IPS DF 4.7 (cell line): Measurements from ENCODE around the gene SGTA.

Experiments
- DNase-seq: peaks from one replicate; pipeline ENCODE4 v3.0.0-alpha.2; 2013; ENCODE audit warnings: low spot score; ENCODE audit errors: extremely low read depth

Gene SGTA

DNA sequence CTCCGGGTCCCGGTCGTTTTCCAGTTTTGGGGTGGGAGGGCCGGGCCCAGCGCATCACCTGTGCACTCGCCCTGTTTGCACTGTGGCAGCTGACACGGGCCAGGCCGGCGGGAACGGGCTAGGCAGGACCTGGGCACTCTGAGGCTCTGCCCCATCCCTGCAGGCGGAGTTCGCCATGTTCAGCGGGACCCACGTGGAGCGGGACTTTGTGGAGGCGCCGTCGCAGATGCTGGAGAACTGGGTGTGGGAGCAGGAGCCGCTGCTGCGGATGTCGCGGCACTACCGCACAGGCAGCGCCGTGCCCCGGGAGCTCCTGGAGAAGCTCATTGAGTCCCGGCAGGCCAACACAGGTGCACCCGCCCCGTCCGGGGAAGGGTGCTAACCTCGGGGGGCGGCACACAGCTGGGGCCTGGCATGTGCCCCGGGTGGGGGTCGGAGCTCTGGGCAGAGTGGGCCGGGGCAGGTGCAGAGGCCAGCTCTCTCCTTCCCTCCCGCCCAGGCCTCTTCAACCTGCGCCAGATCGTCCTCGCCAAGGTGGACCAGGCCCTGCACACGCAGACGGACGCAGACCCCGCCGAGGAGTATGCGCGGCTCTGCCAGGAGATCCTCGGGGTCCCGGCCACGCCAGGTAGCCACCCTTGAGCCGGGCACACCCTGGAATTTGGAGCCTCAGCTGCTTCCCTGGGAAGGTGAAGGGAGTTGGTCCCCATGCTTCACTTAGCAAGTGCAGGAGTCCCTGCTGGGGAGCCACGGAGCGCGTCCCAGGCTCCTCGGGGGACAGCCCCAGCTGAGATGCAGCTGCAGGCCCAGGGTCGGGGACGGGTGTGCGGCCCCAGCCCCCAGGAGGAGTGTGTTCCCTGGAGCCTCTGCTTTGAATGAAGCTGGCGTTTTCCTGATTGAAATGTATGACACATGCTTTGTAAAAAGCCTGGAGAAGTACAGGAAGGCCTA is 27.3 kb upstream of the SGTA start:
- no peak for DNase-seq

DNA sequence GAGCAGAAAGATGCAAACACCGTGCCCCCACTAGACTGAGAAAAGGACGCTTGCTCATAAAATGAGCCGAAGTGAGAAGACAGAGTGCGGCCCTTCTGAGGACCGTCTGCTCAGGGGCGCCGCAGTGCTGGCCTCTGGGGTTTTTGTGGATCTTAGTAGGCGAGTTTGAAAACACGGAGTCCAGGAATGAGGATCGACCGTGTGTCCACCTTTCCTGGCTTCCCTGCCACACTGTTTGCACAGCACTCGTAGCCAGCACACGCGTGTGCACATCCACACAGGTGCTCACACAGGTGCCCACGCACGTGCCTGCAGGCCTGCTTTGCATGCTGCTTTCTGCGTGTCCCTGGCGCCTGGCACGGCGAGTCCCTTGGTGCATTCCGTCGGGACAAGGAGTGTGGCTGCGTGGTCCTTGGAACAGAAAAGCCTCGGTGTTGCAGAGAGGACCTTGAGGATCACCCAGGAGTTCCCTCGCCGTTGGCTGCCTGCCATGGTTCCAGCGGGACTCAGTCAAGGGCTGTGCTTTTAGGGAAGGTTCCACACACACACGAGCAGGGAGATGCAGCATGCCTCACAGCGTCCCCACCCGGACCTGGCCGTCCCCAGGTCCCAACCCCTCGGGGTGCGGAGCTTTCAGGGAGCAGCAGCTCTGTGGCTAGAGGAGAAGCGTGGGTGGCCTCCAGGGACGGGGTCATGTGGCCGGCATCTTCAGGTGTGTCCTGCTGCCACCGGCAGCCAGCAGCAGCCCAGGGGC is 26.5 kb upstream of the SGTA start:
- no peak for DNase-seq

DNA sequence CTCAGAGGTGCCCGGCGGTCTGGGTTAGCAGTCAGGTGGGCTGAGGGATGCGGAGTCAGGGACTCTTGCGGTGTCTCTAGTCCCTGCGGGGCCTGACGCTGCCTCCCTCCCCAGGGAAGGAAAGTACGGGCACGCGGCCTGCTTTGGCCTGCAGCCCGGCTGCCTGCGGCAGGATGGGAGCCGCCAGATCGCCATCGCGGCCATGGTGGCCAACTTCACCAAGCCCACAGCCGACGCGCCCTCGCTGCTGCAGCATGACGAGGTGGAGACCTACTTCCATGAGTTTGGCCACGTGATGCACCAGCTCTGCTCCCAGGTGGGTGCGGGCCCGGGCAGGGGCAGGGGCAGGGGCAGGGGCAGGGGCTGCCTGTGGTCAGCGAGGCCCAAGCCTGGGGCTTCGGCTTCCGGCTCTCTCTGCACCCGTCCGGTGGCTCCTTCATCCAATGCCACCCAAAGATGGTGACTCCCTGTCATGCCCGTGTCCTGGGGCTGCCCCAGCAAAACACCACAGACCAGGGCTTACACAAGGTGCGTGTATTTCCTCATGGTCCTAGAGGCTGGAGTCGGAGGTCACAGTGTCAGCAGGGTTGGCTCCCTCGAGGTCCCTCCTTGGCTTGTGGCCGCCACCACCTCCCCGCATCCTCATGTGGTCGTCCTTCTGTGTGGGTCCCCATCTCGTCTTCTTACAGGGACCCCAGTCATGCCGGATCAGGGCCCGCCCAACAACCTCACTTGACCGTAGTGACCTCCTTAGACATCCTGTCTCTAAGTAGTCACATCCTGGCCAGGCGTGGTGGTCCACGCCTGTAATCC is 25.3 kb upstream of the SGTA start:
- DNase-seq = no peak

DNA sequence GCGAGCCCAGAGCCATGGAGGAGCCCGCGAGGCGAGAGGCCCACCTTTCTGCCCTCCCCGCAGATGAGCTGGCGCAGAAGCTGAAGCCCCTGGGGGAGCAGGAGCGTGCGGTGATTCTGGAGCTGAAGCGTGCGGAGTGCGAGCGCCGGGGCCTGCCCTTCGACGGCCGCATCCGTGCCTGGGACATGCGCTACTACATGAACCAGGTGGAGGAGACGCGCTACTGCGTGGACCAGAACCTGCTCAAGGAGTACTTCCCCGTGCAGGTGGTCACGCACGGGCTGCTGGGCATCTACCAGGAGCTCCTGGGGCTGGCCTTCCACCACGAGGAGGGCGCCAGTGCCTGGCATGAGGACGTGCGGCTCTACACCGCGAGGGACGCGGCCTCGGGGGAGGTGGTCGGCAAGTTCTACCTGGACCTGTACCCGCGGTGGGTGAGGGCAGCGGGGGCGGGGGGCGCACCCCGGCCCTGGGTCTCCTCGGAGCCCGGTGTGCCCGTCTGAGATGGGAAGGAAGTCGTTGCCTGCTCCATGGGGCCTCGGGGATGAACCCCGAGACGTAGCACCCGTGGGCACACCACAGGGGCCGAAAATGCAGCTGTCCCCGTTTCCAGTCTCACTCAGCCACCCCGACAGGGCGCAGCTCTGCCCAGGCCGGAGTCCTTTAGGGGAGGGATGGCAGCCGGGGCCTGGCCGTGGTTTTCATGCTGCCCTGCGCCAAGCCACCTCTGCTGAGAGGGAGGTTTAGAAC is 24.5 kb upstream of the SGTA start:
- no peak for DNase-seq

DNA sequence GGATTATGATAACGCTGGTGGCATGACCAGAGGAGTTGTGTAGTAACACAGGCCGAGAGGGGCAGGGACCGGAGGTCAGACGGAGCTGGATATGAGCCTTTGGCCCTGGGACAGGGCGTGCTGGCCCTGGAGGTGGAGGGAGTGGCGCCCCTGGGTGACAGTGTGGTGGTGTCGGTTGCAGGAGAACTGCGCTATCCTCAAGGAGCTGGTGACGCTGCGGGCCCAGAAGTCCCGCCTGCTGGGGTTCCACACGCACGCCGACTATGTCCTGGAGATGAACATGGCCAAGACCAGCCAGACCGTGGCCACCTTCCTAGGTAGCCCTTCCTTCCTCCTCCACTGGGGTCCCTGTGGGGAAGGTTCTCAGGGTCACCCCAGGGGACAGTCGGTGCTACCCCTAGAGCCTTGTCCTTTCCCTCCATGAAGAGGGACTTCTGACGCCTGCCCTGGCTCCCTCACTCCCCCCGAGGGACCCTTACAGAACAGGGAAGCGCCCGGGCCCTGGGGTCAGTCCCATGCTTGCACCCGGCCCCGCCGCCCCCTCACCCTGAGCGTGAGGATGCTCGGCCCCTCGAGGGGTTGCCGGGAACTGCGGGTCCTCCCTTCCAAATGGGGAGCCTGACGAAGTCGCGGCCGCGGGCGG is 23.8 kb upstream of the SGTA start:
- no peak for DNase-seq

DNA sequence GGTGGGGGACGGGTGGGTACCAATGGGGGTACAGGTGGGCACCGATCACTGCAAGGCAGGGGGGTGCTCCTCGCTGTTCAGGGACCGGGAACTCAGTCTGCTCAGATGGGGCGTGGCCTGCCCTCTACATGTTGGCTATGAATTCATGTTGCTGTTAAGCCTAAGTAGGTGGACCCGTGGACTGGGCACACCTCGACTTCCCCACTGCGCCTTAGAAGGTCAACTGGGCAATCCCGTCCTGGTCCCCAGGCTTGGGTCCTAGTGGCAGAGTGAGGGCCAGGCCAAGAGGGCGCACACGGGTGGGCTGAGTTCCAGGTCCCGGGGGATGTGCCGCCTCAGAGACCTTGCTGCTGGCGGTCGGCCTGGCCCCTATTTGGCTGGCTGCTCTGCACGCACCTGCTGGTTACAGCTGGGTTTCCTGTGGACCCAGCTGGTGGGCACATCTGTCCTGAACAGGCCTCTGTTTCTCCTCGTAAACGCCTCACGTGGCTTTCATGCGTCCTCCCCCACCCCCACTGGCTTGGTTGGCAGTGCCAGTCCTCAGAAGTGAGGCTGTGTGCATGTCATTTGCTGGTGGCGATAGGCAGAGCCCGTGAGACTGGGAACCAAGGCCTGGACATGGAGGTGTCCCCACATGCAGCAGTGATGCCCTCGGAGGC is 23.0 kb upstream of the SGTA start:
- DNase-seq = no peak

DNA sequence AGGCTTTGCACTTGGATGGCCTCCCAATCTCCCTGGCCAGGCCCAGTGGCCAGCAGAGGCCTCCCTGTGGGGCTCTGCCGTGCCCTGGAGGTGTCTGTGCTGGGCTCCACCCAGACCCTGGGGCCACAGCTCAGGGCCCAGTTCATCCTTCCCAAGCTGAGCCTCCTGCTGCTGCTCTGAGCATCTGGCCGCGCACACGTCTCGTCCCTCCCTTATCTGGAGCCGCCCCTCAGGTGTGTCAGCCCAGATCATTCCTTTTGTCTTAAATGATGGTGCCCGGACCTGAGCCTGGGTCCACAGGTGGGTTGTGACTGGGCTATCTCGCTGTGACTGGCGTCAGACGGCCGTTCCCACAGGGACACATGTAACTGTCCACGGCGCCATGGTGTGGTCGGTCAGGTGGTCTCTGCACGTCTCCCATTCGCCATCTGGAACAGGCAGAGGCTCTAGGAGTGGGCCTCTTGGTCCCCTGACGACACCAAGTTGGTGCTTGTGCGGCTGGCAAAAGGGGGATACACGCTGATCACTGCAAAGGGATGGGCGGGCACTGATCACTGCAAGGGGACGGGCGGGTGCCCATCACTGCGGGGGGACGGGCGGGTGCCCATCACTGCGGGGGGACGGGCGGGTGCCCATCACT is 22.3 kb upstream of the SGTA start:
- no peak for DNase-seq

DNA sequence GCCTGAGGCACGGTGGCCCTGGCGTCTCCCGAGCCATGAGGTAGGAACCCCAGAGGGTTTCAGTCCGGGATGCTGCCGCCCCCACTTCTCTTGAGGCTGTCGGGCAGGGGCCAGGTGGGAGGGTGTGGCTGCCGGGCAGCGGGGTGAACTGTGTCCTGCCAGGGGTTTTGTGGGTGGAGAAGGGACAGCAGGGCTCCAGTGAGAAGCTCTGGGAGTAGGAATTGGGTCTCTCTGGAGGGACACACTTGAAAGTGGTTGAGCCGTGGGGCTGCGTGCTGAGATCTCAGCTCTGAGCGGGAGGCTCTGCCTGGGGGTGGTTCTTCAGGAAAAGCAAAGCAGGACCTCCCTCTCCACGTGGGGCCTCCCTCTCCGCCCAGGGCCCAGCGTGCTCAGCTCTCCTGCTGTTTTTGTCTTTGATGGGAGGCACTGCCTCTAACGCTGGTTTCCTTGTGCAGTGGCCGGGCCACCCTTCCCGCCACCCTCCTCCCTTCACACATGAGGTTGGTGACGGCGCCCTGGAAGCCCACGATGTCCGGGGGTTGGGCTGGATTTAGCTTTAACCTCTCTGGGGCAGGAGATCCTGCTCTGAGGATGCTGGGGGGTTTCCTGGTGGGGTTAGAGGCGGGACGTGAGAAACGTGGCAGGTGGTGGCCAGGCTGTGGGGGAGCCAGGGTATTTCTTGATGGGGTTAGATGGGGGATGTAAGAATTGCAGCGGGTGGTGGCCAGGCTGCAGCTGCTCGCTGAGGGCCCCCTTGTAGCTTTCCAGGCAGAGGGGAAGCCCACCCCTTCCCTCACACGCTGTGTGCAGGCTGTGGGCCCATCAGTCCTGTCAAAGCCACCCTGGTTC is 21.3 kb upstream of the SGTA start:
- no peak for DNase-seq

DNA sequence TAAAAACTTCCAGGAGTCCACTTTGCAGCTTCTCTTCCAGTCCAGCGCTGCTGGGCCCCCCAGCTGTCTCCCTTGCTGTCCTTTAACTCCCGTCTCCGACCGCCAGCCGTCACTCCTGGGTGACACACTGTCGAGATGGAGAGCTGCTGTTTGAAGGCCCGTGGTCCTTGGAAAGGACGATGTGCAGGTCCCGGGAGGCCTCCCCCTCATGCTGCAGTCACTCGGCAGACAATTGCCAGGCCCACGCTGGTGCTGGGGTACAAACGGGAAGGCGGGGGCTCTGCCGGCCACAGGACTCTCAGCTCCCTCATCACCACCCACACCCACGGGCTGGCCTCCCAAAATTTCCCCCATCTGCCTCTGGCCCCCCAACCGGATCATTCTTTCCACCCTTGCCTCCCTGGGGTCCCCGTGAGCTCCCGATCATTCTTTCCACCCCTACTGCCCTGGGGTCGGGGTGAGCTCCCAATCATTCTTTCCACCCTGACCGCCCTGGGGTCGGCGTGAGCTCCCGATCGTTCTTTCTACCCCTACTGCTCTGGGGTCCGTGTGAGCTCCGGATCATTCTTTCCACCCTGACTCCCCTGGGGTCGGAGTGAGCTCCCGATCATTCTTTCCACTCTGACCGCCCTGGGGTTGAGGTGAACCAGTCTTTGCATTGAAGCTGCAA is 20.5 kb upstream of the SGTA start:
- DNase-seq = no peak

DNA sequence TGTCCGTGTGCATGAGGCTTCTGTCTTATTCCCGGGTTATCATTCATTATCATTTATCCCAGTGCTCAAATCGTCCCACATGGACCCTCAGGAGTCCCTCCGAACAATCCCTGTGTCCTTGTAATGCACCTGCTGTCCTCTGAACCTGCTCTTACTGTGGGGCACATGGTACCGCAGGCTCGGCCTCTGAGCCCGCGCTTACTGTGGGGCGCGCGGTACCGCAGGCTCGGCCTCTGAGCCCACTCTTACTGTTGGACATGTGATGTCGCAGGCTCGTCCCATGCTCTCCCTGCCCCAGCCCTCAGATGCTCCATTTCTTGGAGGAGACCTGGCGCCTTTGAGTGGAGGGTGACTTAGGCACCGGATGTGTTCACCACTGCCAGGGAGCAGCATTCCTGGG is 19.8 kb upstream of the SGTA start:
- DNase-seq = no peak

DNA sequence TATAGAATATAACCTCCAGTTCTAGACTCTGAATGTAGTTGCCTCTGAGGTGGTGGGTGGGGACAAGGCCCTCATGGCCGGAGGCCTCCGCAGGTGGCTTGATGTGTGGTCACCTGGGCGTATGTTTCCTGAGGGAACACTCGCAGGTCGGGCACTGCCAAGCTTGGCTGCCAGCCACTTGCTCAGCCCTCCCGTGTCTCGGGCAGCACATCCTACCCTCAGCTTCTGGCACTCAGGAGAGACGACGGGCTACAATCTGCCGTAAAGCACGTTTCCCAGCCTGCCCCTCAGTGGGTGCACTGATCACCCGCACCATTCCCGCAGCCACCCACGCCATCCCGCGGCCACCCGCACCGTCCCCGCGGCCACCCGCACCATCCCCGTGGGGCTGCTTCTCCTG is 17.4 kb upstream of the SGTA start:
- no peak for DNase-seq

DNA sequence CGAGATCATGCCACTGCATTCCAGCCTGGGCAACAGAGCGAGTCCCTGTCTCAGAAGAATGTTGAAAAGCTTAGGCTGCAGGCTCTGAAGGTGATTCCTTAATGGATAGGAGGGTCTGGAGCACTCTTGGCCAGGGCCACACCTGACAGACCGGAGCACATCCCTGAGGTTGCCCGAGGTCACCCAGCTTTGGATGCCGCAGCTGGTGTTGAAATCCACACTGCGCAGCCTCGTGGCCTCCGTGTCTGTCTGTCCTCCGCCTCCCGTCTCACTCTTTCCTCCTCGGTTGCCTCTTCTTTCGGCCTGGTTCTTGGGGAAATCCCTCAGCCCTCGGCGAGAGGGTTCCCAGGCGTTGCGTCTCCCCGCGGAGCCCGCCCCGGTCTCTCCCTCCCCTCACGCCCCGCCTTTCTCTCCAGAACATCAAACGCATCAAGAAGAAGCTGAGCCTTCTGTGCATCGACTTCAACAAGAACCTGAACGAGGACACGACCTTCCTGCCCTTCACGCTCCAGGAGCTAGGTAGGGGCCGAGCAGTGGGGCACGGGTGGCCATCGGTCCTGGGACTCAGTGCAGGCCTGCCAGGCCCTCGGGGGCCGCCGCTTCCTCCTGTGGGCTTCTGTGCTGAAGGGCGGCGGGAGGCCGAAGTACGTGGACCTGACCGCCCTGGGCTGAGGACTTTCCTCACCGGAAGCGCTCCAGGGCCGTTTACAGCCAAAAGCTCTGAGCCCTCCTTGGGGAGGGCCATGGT is 16.4 kb upstream of the SGTA start:
- DNase-seq = no peak

DNA sequence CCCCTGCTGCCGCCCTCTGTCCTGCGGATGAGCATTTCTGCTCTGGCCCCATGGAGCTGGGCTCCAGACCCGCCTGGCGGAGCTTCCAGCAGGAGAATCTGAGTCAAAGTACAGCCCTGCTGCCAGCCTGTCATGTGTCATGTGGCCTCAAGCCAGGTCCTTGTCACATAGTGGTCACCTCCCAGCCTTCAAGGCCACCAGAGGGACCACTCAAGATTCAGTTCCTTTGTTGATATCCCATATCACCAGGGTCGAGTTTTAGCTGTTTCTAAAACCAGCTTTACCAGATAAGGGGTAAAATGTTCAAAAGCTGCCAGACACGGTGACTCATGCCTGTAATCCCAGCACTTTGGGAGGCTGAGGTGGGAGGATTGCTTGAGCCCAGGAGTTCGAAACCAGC is 15.7 kb upstream of the SGTA start:
- no peak for DNase-seq

DNA sequence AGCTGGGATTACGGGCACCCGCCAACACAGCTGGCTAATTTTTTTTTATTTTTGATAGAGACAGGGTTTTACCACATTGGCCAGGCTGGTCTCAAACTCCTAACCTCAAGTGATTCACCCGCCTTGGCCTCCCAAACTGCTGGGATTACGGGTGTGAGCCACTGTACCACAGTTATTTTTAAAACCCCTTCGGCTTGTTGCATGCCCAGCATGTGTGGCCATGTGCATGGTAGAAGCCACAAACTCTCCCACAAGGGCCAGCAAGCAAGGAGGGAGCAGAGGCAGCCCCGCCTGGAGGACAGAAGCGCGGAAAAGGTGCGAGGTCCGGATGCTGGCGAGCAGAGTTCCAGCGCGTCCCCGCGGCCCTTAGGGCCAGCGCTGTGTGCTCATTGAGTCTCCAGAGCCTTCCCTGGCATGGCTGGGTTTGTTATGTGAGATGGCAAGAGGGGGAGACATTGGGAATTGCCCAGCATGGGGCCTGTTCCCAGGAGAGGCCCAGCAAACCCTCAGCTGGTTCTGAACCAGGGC is 15.1 kb upstream of the SGTA start:
- no peak for DNase-seq

DNA sequence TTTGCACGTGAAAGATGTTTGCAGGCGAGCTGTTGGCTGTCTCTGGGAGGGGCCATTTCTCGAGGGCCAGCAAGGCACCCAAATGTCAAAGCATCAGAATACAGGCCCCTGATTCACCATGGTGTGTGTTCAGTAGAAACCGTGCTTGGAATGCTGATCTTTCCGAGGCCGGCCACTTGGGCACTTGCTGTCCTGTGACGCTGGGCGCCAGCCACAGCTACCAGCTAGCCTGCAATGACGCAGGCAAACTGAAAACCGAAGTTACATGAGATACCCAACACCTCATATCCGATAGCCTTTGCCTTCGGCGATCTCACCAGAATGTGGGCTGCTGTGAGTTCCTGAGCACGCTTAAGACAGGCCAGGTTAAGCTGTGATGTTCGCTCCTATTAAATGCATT is 14.2 kb upstream of the SGTA start:
- DNase-seq = no peak

DNA sequence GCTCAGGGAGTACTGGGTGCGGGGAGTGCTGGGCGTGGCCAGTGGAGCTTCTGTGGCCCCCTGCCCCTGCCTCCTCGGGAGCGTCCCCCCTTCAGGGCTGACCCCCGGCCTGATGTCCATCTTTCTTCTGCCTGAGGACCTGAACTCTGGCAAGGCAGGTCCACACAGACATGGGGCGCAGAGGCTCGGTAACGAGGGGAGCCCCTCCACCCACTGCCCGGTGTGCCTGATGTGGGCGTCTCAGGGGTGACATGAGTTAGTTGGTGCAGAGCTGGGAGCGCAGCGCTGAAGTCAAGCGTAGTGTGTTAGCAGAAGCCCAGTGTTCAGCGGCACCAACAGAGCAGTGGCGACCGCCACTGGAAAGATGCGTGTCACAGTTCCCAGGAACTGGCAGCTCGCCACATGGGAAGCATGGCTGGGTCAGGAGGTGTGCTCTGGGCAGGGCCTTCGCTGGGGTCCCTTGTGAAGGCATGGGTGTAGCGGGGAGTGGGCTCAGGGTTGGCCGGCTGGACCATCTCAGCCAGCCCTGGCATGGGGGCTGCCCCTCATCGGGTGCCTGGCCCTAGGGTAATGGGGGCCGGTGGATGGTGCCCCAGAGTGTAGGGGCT is 13.7 kb upstream of the SGTA start:
- DNase-seq = no peak
